Measurements from ENCODE around the gene CHST12.

Gene CHST12

GRCh38 chr7:2405201-2405600, 1.8 kb downstream of the CHST12 start:
- H3K4me3 ChIP-seq (replicated peaks; ENCODE audit: low read depth, low read length), result no peak overlapping the region
- no peak for DNase-seq (ENCODE audit: low read depth)
- TF ChIP-seq CTCF (IDR thresholded peaks at IDR 0.05; ENCODE audit: low read length, missing control alignments), result no peak

- no peak overlapping the region for H3K4me3 ChIP-seq (replicated peaks; ENCODE audit: low read depth, low read length)
- no peak for TF ChIP-seq CTCF (IDR thresholded peaks at IDR 0.05; ENCODE audit: low read length, missing control alignments)
- no peak for DNase-seq (ENCODE audit: low read depth)
These were observed 2.4 kb downstream of the CHST12 start for GRCh38 chr7:2405601-2406345.

- TF ChIP-seq CTCF (IDR thresholded peaks at IDR 0.05; ENCODE audit: low read length, missing control alignments), result no peak
- no peak for DNase-seq (ENCODE audit: low read depth)
- H3K4me3 ChIP-seq (replicated peaks; ENCODE audit: low read depth, low read length), result no peak overlapping the region
These were observed 6.5 kb downstream of the CHST12 start for GRCh38 chr7:2409745-2410414.

- DNase-seq (ENCODE audit: low read depth), result no peak
- TF ChIP-seq CTCF (IDR thresholded peaks at IDR 0.05; ENCODE audit: low read length, missing control alignments), result no peak
- no peak overlapping the region for H3K4me3 ChIP-seq (replicated peaks; ENCODE audit: low read depth, low read length)
These were observed 7.6 kb downstream of the CHST12 start for GRCh38 chr7:2411049-2411448.

- no peak for DNase-seq (ENCODE audit: low read depth)
- TF ChIP-seq CTCF (IDR thresholded peaks at IDR 0.05; ENCODE audit: low read length, missing control alignments), result no peak
These were observed 8.6 kb downstream of the CHST12 start for GRCh38 chr7:2411815-2412586.

GRCh38 chr7:2412587-2413201, 9.3 kb downstream of the CHST12 start:
- no peak for TF ChIP-seq CTCF (IDR thresholded peaks at IDR 0.05; ENCODE audit: low read length, missing control alignments)
- DNase-seq (ENCODE audit: low read depth), result no peak
- H3K4me3 ChIP-seq (replicated peaks; ENCODE audit: low read depth, low read length), result no peak overlapping the region

More at GRCh38 chr7:2411815-2412586, 8.6 kb downstream of the CHST12 start:
- no peak overlapping the region for H3K4me3 ChIP-seq (replicated peaks; ENCODE audit: low read depth, low read length)

Measured in fibroblast of pulmonary artery (primary cell).